ENCODE results near the gene MLKL. TPM values are rescaled to one million over a fixed set of nuclear protein-coding genes. Genes with fewer than 3 reads are reported as not detected.

MLKL gene
- total RNA-seq (2014; rRNA removed; shearing (Covaris generic)) (11.9 and 13.6 TPM in 2 replicates), polyA plus RNA-seq (2016; fragmentation: Nextera tagmentation; extraction: Ambion mirVana) (10.0 and 10.4 TPM in 2 replicates)

DNA sequence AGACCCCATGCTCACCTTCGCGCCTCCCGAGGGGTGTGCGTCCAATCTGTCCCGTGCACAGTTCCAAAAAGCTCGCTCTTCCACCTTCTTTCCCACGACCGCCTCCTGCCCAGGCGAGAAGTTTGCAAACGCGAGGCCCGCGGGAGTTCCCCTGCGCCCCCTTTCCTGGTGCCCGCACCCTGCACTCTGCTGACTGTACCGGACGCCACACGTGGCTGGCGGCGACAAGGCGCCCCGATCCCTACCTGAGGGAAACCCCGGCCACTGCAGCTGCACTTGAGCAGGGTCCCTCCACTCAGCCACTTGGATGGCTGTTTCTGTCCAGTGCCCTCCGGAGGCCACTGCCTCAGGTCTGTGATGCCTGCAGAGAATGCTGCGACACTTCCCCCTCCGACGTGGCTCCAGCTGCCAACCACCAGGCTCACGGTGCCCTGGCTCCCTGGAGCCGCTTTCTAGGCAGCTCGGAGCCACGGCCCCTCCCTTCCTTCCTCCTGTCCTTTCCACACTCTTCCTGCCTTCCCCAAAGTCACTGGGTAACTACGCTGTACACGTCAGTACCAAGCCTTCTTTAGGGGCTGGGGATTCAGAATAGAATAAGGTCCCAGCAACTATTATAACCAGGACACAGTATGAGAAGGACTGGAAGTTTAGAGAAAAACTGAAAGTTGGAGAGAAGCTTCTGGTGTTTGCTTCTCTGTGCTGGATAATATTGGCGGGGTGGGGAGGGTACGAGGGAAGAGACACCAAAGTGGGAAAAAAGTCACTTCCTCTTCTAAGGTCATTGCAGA, at the start of gene MLKL:
TSS of gene MLKL (minus strand) at position 425 of the 788 bp plus-strand sequence. CDS start 5,105 bp downstream, outside the sequence.
- H3K27ac ChIP-seq = peak within 1 kb of the TSS; percentile 83
- no peaks in the 10 kb centered on the region for H3K27me3 ChIP-seq (replicated peaks; ENCODE audit: insufficient read depth)
- H3K9ac ChIP-seq = peak within 1 kb of the TSS; percentile 88
- H3F3A ChIP-seq (ENCODE audit: insufficient read depth) = peaks cover 10% of the 10 kb centered on the region
- TF ChIP-seq EZH2phosphoT487 (IDR thresholded peaks at IDR 0.05; ENCODE audit: insufficient read depth, low read depth) = no peak
- no peak for TF ChIP-seq EZH2 (IDR thresholded peaks at IDR 0.05; ENCODE audit: insufficient read depth, poor library complexity, severe bottlenecking)
- peak within 1 kb of the TSS; percentile 94 for H2AFZ ChIP-seq
- no peaks in the 10 kb centered on the region for H3K9me3 ChIP-seq (ENCODE audit: low read depth)
- WGBS, 2 experiments (ENCODE audit: low coverage in 1 of 2, low lambda C conversion rate in 2 of 2, missing lambda C conversion rate in 2 of 2) = 1% methylated on average over 35 of the region's 35 CpGs
- H3K36me3 ChIP-seq (ENCODE audit: low read depth) = no peaks in the 10 kb centered on the region
- peaks cover 30% of the 10 kb centered on the region for H3K79me2 ChIP-seq (ENCODE audit: insufficient read depth)
- H3K4me1 ChIP-seq (ENCODE audit: insufficient read depth) = peaks cover 21% of the 10 kb centered on the region
- peak within 1 kb of the TSS; percentile 89 for H3K4me2 ChIP-seq (ENCODE audit: unreplicated experiment)
- H3K9me2 ChIP-seq (ENCODE audit: insufficient read depth) = no peaks in the 10 kb centered on the region
- peak within 1 kb of the TSS; percentile 80 for H3K4me3 ChIP-seq
- in situ Hi-C loops (cut with MboI) = loop anchor here (10.0 kb wide), 1 partner anchor 164 kb away; no protein-coding TSS in a partner anchor
- H4K20me1 ChIP-seq (ENCODE audit: insufficient read depth) = no peaks in the 10 kb centered on the region
- DNase-seq = peak; percentile 77

DNA sequence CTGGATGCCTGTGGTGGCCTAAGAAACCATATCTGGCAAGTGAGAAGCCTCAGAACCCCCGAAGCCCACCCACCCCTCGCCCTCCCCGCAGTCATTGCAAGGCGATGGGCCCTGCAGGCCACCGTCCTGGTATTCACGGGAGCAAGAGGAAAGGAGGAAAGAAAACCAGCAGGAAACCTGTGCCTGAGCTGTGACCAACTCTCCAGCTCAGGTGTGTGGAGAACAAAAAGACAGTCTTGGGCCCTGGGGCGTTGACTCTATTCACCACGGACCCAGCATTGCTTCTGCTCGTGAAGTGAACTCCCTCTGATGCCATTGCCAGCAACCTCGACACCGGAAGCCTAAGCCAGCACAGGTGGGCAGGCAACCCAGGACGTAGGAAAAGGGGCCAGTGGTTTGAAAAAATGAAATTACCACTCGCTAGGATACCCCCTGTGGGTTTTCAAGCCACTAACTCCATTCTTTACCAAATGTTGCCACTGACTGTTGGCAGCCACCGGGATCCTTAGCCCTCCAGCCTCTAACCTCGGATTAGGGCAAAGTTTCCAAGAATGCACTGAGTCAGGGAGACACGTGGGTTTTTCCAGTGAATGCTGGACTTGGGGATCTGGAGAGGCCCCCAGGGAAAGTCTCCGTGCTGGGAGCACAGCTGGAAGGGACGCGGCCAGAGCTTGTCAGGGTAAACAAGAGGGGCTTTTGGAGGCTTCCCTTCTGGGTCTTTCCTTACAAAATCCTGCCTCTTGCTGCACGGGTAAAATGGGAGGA, 48.8 kb upstream of the MLKL start:
- no peak overlapping the region for H3K4me3 ChIP-seq
- H3K4me1 ChIP-seq (ENCODE audit: insufficient read depth) = no peaks in the 10 kb centered on the region
- 32 to 40% methylated on average over 17 to 18 of the region's 20 CpGs for WGBS, 2 experiments (ENCODE audit: low coverage in 1 of 2, low lambda C conversion rate in 2 of 2, missing lambda C conversion rate in 2 of 2)
- no peaks in the 10 kb centered on the region for H3K9me2 ChIP-seq (ENCODE audit: insufficient read depth)
- no peaks in the 10 kb centered on the region for H3K36me3 ChIP-seq (ENCODE audit: low read depth)
- H3K9me3 ChIP-seq (ENCODE audit: low read depth) = no peaks in the 10 kb centered on the region
- no peak overlapping the region for H3K27ac ChIP-seq
- no peak overlapping the region for H3K9ac ChIP-seq
- no peak overlapping the region for H2AFZ ChIP-seq
- TF ChIP-seq EZH2phosphoT487 (IDR thresholded peaks at IDR 0.05; ENCODE audit: insufficient read depth, low read depth) (no peak), EZH2 (IDR thresholded peaks at IDR 0.05; ENCODE audit: insufficient read depth, poor library complexity, severe bottlenecking) (no peak)
- in situ Hi-C loops (cut with MboI) = no loop called here
- no peak for DNase-seq
- no peaks in the 10 kb centered on the region for H4K20me1 ChIP-seq (ENCODE audit: insufficient read depth)
- H3K79me2 ChIP-seq (ENCODE audit: insufficient read depth) = no peaks in the 10 kb centered on the region
- H3F3A ChIP-seq (ENCODE audit: insufficient read depth) = no peaks in the 10 kb centered on the region
- H3K27me3 ChIP-seq (replicated peaks; ENCODE audit: insufficient read depth) = 0 out of 2 replicates have a peak, but pooled peaks cover 2% of the 10 kb centered on the region
- H3K4me2 ChIP-seq (ENCODE audit: unreplicated experiment) = no peak overlapping the region

- Histone ChIP-seq H3K36me3 (ENCODE audit: low read depth) (no peaks in the 10 kb centered on the region), H3K4me2 (ENCODE audit: unreplicated experiment) (no peak overlapping the region), H3K27ac (no peak overlapping the region), H3K4me1 (ENCODE audit: insufficient read depth) (peaks cover 5% of the 10 kb centered on the region; the same call in 1 of the 2 replicates), H2AFZ (no peak overlapping the region), H3K9me2 (ENCODE audit: insufficient read depth) (no peaks in the 10 kb centered on the region), H3K9ac (no peak overlapping the region), H3K27me3 (replicated peaks; ENCODE audit: insufficient read depth) (no peaks in the 10 kb centered on the region), H3K79me2 (ENCODE audit: insufficient read depth) (no peaks in the 10 kb centered on the region), H3K4me3 (no peak overlapping the region), H4K20me1 (ENCODE audit: insufficient read depth) (no peaks in the 10 kb centered on the region), H3K9me3 (ENCODE audit: low read depth) (no peaks in the 10 kb centered on the region), H3F3A (ENCODE audit: insufficient read depth) (no peaks in the 10 kb centered on the region)
- TF ChIP-seq EZH2 (IDR thresholded peaks at IDR 0.05; ENCODE audit: insufficient read depth, poor library complexity, severe bottlenecking) = no peak
- TF ChIP-seq EZH2phosphoT487 (IDR thresholded peaks at IDR 0.05; ENCODE audit: insufficient read depth, low read depth) = no peak
- no peak for DNase-seq
- WGBS, 2 experiments (ENCODE audit: low coverage in 1 of 2, low lambda C conversion rate in 2 of 2, missing lambda C conversion rate in 2 of 2) = 89 to 96% methylated on average over 10 to 19 of the region's 19 CpGs
- in situ Hi-C loops (cut with MboI) = no loop called here
These were observed 48.0 kb upstream of the MLKL start for GRCh38 chr16:74748616-74749026.

Measured in GM23248 (cell line).